Measurements from ENCODE around the gene SPNS2. TPM values are rescaled to one million over a fixed set of nuclear protein-coding genes. Genes with fewer than 3 reads are reported as not detected.

SPNS2 gene
- polyA plus RNA-seq, 1 of the 3 experiments (the other 2 are of a cell fraction), result 0.08 TPM

- Histone ChIP-seq H3K27ac (ENCODE audit: low read depth in 2 of 2, low read length in 1 of 2) (no peak overlapping the region), H3K4me2 (no peak overlapping the region), H2AFZ (ENCODE audit: low read depth) (no peak overlapping the region), H3K9me2 (no peaks in the 10 kb centered on the region), H3K4me3 (ENCODE audit: low read depth in 2 of 2, low read length in 1 of 2) (no peak overlapping the region), H3F3A (replicated peaks; ENCODE audit: insufficient read depth) (peaks cover 3% of the 10 kb centered on the region), H3K4me1 (ENCODE audit: control insufficient read depth in 1 of 2, insufficient read depth in 2 of 2, low read depth in 1 of 2, low read length in 1 of 2) (peaks cover 7 to 18% of the 10 kb centered on the region in 2 experiments; a peak in 1 of 4 replicates), H3K79me2 (ENCODE audit: insufficient read depth) (peaks cover 31% of the 10 kb centered on the region), H3K27me3 (ENCODE audit: insufficient read depth) (no peaks in the 10 kb centered on the region), H3K9ac (no peak overlapping the region), H3K36me3 (replicated peaks in 1 of 2; ENCODE audit: control insufficient read depth in 1 of 2, insufficient read depth in 2 of 2, low read length in 1 of 2) (peaks cover 18 to 59% of the 10 kb centered on the region in 2 experiments), H4K20me1 (ENCODE audit: insufficient read depth) (no peaks in the 10 kb centered on the region), H3K9me3 (no peaks in the 10 kb centered on the region)
- TF ChIP-seq RXRA (IDR thresholded peaks at IDR 0.05; ENCODE audit: borderline replicate concordance, low read depth) (no peak), USF2 (IDR thresholded peaks at IDR 0.05; ENCODE audit: borderline replicate concordance, low read depth, low read length) (no peak), FOXM1 (IDR thresholded peaks at IDR 0.05; ENCODE audit: low read depth) (no peak), GATA2 (CRISPR knock-in tag; IDR thresholded peaks at IDR 0.05) (no peak), SMC3 (IDR thresholded peaks at IDR 0.05; ENCODE audit: low read depth, low read length) (no peak), RFX5 (IDR thresholded peaks at IDR 0.05; ENCODE audit: low read length) (no peak), FOSL2 (IDR thresholded peaks at IDR 0.05; ENCODE audit: borderline replicate concordance, low read depth) (no peak), RAD21 (IDR thresholded peaks at IDR 0.05; ENCODE audit: low read length) (no peak)
- CTCF ChIA-PET, result interaction anchor here (0.6 to 3.5 kb wide), 4 partner anchors 10 to 15 kb away, joined by 3 to 11 read pairs (median 3); no protein-coding TSS in a partner anchor
- POLR2A ChIA-PET, result interaction anchor here (2.2 kb wide), 1 partner anchor 14 kb away, joined by 8 read pairs; no protein-coding TSS in a partner anchor
- 93% methylated on average over 23 of the region's 27 CpGs for WGBS (ENCODE audit: low lambda C conversion rate)
- no peak for DNase-seq
Observed at GRCh38 chr17:4551796-4552525, 53.3 kb downstream of the SPNS2 start.

GRCh38 chr17:4553669-4554068, 55.0 kb downstream of the SPNS2 start:
- H3K27ac ChIP-seq (ENCODE audit: low read depth in 2 of 2, low read length in 1 of 2), result no peak overlapping the region
- peaks cover 31% of the 10 kb centered on the region for H3K79me2 ChIP-seq (ENCODE audit: insufficient read depth)
- H3K9me2 ChIP-seq, result no peaks in the 10 kb centered on the region
- H3K4me1 ChIP-seq (ENCODE audit: control insufficient read depth in 1 of 2, insufficient read depth in 2 of 2, low read depth in 1 of 2, low read length in 1 of 2), result peaks cover 7 to 18% of the 10 kb centered on the region in 2 experiments; a peak in 1 of 4 replicates
- H3K9me3 ChIP-seq, result no peaks in the 10 kb centered on the region
- ChIA-PET CTCF (interaction anchor here (0.7 to 2.7 kb wide), 4 partner anchors 11 to 16 kb away, joined by 5 to 15 read pairs (median 8); no protein-coding TSS in a partner anchor), POLR2A (no interaction called here)
- no peaks in the 10 kb centered on the region for H3K27me3 ChIP-seq (ENCODE audit: insufficient read depth)
- H3F3A ChIP-seq (replicated peaks; ENCODE audit: insufficient read depth), result peaks cover 3% of the 10 kb centered on the region
- H3K36me3 ChIP-seq (replicated peaks in 1 of 2; ENCODE audit: control insufficient read depth in 1 of 2, insufficient read depth in 2 of 2, low read length in 1 of 2), result peaks cover 18 to 43% of the 10 kb centered on the region in 2 experiments
- 72% methylated on average over 8 of the region's 9 CpGs for WGBS (ENCODE audit: low lambda C conversion rate)
- H4K20me1 ChIP-seq (ENCODE audit: insufficient read depth), result no peaks in the 10 kb centered on the region
- peak overlapping the region; percentile 80; the same call in 1 of the 2 replicates for H3K9ac ChIP-seq
- H2AFZ ChIP-seq (ENCODE audit: low read depth), result no peak overlapping the region
- H3K4me3 ChIP-seq (ENCODE audit: low read depth in 2 of 2, low read length in 1 of 2), result peak overlapping the region; percentile 95 to 99
- peak overlapping the region; percentile 98 for H3K4me2 ChIP-seq
- DNase-seq, result no peak
- no peak for TF ChIP-seq MAX (IDR thresholded peaks at IDR 0.05; ENCODE audit: low read depth)
- no peak for TF ChIP-seq USF2 (IDR thresholded peaks at IDR 0.05; ENCODE audit: borderline replicate concordance, low read depth, low read length)
- TF ChIP-seq YY1 (IDR thresholded peaks at IDR 0.05; ENCODE audit: low read depth), result no peak
- TF ChIP-seq TEAD4 (IDR thresholded peaks at IDR 0.05; ENCODE audit: borderline replicate concordance, insufficient read depth), result no peak
- TF ChIP-seq ZBTB33 (IDR thresholded peaks at IDR 0.05; ENCODE audit: borderline replicate concordance, low read depth), result no peak
- TF ChIP-seq EZH2phosphoT487 (IDR thresholded peaks at IDR 0.05; ENCODE audit: borderline replicate concordance, low read depth), result no peak
- TF ChIP-seq REST (IDR thresholded peaks at IDR 0.05; ENCODE audit: low read depth, low read length), result no peak
- no peak for TF ChIP-seq SMC3 (IDR thresholded peaks at IDR 0.05; ENCODE audit: low read depth, low read length)
- no peak for TF ChIP-seq NFIC (IDR thresholded peaks at IDR 0.05; ENCODE audit: borderline replicate concordance)
- no peak for TF ChIP-seq ELF1 (IDR thresholded peaks at IDR 0.05)
- TF ChIP-seq GABPA (IDR thresholded peaks at IDR 0.05; ENCODE audit: low read depth), result no peak
- TF ChIP-seq FOXM1 (IDR thresholded peaks at IDR 0.05; ENCODE audit: low read depth), result no peak
- TF ChIP-seq RFX5 (IDR thresholded peaks at IDR 0.05; ENCODE audit: low read length), result no peak

All from SK-N-SH (cell line).